SHP77 treated with DMSO at 0.1 percent for 48 hours (cell line): Measurements from ENCODE around the gene ZNF469.

Experiments
- DNase-seq: peaks from one replicate; lab custom pipeline; 2025; lab: John Stamatoyannopoulos, UW

ZNF469 gene

DNA sequence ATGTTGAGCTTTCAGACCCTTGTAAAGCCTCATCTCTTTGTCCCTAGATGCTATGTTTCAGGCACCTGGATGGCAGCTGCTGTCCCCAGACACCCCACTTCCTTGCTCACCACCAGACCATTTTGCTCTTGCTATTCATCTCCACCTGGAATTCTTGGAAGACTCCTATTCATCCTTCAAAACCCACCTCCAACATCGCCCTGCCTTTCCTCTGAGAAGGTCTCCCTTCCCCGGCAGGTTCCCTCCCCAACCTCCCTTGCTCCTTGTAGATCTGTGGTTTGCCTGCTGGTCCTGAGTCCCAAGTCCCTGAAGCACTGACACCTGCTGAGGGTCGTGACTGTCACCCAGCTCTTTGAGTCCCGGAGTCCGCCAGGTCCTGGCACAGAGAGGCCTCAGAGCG, 9.9 kb downstream of the ZNF469 start:
- no peak for DNase-seq

- DNase-seq, result no peak
Observed at GRCh38 chr16:88393034-88393433, 10.3 kb downstream of the ZNF469 start.

DNA sequence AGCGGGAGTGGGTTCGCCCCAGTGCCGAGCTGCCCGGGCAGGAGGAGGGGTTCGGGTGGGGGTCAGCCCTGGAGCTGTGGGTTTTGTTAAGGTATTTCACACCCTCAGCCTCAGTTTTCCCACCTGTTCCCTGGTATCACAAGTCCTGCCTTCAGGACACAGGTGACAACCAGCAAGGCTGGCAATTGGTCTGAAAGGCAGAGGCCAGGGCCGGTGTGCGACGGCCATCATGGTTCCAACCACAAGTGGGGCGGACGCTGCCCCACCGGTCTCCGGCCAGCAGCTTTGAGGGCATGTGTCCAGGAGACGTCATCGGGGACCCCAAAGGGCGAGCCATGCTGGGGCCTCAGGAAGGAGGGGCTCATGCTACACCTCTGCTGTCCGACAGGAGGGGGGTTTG, 10.8 kb downstream of the ZNF469 start:
- no peak for DNase-seq

- no peak for DNase-seq
Observed at GRCh38 chr16:88394426-88394825, 11.7 kb downstream of the ZNF469 start.

DNA sequence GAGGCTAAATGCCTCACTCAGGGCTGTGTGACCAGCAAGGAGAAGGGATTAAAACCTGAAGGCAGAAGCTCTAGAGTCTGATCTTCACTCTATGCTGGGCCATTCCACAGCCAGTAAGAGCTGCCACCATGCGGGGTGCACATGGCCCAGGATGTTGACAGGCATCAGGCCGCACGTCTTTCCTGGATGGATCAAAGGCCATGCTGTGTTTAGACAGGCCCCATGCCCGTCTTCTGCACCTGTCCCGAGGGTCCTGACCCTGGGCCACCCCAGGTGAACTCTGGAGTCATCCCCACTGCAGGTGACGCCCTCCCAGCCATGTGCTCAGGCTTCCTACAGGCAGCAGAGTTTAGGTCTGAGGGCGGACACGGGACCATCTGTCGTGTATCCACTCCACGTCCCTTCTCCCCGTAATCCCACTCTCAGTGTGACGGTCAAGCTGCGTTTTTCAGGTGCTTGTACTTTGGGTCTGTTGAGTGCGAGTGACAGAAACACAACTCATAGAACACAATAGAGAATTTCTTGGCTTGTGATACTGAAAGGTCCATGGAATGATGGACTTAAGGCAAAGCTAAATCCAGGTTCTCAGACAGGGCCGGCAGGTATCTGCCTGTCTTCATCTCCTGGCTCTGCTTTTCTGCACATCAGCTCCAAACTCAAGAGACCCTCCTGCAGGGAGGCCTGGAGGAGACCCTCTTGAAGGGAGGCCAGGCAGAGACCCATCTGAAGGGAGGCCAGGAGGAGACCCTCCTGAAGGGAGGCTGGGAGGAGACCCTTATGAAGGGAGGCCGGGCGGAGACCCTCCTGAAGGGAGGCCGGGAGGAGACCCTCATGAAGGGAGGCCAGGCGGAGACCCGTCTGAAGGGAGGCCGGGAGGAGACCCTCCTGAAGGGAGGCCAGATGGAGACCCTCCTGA, 13.2 kb downstream of the ZNF469 start:
- DNase-seq, result no peak

- DNase-seq, result no peak
Observed at GRCh38 chr16:88398170-88398873, 15.6 kb downstream of the ZNF469 start.

GRCh38 chr16:88398874-88399178, 16.1 kb downstream of the ZNF469 start:
- no peak for DNase-seq

DNA sequence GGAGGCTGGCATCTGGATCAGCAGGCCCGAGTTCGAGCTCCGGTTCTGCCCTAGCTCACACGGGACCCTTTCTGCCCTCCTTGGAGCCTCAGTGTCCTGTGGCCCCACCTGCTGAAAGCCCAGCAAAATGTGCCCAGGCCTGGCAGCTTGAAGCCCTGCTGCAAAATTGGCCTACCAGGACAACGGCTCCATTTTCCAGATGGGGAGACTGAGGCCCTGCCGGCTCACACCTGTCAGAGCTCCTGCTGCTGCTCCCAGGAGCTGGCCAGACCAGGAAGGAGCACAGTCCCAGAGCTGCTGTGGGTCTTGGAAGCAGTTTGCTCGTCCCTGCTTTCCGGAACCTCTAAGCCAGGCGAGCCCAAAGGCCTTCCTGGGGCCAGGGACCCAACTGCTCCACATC, 17.4 kb downstream of the ZNF469 start:
- no peak for DNase-seq

DNA sequence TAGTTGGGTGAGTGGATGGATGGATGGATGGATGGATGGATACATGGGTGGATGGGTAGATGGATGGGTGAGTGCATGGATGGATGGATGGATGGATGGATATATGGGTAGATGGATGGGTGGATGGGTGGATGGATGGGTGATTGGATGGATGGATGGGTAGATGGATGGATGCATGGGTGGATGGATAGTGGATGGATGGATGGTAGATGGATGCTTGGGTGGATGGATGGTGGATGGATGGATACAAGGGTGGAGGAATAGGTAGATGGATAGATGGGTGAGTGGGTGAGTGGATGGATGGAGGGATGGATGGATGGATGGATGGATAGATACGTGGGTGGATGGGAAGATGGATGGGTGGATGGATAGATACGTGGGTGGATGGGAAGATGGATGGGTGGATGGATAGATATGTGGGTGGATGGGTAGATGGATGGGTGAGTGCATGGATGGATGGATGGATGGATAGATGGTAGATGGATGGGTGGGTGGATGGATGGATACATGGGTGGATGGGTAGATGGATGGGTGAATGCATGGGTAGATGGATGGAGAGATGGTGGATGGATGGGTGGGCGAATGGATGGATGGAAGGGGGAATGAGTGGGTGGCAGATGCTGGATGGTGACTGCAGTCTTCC, 19.0 kb downstream of the ZNF469 start:
- no peak for DNase-seq

GRCh38 chr16:88402551-88403240, 19.9 kb downstream of the ZNF469 start:
- DNase-seq, result no peak

DNA sequence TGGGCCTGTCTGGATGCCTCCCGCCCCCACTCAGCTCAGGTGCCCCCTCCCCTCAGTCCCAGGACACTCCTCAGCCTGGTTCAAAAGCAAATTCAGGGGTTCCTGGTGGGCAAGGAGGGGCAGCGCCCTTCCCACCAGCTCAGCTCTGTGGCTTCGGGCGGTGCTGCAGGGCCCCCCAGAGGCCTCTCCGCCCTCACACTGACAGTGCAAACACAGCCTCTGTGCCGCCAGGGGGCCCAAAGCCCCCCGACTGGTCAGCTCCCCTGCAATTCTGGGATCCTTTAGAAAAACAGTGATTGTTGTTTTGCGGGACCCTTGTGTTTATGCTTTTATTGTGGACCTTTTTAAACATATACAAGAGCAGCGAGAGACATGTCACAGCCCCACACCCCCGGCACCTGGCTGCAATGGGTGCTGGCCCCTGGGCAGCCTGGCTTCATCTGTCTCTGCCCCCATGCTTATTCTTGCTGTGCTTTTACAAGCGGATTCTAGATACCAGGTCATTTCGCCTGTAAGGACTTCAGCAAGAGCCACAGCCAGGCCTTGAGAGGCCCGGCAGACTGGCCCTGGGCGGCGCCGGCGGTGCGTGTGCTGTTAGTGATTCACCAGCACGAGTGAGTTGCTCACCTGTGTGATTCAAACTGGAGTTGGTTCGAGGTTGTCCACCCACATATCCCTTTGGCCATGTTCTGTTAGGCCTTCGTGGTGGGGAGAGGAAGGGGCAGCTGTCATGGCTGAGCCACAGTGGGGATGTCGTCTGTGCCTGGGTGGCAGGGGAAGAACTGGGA, 21.2 kb downstream of the ZNF469 start:
- DNase-seq, result no peak

- no peak for DNase-seq
Observed at GRCh38 chr16:88404769-88405168, 22.0 kb downstream of the ZNF469 start.

DNA sequence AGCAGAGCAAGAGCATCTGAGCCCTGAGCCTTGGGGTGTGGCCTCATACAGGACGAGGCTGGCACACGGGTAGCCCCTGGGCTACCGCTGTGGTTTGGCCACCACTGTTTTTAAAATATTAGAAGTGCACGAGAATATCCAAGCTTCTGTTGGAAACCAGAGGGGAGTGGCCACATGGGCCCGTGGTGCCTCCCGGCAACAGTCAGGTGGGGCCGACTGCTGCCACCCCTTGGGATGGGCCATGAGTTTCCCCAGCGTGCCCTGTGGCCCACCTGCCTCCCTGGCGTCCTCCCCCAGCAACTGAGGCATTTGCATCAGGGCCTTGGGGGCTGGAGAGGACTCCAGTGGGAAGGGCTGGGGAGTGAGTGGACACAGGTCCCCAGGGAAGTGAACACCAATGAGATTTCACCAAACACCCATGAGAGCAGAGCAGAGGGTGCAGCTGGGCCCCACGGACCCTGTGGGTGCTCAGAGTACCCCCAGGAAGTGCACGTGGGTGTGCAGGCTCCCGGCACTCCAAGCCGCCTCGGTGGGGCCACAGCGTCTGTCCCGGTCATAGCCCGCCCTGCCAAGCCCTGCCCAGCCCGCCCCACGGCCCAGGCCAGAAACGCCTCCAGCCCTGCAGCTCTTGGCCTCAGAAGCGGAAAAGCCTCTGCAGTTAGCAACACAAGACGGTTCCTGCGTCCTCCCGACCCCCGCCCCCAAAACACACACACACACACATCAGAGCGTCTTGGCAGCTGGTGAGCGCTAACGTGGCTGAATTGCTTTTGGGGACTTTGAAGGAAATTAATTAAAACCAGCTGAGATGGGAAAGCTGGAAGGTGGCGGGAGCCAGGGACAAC, 22.7 kb downstream of the ZNF469 start:
- no peak for DNase-seq

DNA sequence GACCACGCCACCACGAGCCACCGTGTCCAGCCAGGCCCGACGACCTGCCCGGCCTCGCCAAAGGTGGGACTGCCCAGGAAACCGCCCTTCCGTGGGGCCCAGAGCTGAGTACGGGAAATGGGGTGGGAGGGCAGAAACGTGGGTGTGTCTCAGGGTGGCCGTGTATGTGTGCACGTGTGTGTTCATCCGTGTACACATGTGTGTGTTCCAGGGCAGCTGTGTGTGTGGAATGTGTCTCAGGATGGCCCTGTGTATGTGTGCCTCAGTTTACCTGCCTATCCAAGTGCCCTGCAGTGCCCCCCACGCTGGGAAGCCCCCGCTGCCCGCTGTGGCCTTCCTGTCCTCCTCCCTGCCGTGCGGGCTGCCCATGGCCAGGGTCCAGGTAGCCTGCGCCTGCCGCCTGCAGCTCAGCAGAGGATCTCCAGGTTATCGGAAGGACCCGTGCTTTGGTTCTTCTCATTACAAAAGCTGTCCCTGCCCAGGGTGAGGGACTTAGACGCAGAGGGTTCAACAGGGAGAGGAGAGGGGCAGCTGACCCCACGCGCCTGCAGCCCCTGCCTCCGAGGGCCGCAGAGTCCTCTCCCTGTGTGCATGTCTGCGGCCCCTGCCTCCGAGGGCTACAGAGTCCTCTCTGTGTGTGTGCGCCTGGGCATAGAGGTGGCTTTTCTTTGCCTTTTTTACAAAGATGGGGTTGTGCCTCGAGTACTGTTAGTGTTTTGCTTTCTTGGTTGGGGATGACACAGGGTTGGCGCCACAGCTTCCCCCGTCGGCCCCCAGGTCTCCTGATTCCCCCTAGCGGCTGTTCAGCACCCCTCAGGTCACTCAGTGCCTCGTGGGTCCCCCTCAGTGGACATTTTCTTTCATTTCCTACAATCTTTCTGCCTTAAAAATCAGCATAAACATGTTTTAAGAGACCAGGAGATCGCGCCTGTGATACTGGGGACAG, 23.6 kb downstream of the ZNF469 start:
- DNase-seq, result peak; percentile 26

- no peak for DNase-seq
Observed at GRCh38 chr16:88407042-88407420, 24.3 kb downstream of the ZNF469 start.

GRCh38 chr16:88407807-88408206, 25.0 kb downstream of the ZNF469 start:
- DNase-seq, result no peak

GRCh38 chr16:88408561-88409142, 25.9 kb downstream of the ZNF469 start:
- no peak for DNase-seq

DNA sequence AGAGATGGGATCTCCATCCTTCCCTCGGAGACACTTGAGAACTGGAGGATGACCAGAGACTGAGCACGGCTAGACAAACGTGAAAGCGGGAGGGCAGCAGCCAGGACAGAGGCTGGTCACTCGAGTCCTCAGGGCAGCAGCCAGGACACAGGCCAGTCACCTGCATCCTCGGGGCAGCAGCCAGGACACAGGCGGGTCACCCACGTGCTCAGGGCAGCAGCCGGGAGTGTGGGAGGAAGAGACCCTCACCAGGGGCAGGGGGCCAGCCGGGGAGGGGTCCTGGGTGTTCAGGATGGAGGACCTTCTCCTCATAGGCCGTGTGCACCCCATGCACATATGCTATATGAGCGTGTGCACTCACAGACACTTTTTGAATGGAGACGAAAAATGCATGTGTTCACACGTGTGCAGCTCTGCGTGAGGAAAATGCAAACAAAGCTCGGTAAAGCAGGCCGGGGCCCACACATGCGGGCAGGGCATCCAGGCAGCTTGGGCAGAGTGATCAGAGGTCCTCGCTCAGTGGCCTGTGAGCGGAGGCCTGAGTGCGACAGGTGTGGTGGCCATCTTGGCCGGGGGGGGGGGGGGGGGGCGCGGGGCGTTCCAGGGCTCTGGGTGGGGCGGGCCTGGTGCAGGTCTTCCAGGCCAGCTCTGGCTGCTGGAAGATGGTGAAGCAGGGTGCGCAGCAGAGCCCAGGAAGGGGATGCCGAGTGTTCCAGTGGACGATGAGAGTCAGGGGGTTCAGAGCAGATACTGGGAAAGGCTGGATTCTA, 26.7 kb downstream of the ZNF469 start:
- DNase-seq, result no peak
